GM12878 (cell line): ENCODE measurements around the gene RPS2. TPM values are rescaled to one million over a fixed set of nuclear protein-coding genes. Genes with fewer than 3 reads are reported as not detected.

Experiments used
- BRCA1 ChIP-seq: IDR thresholded peaks from 2 replicates; pipeline ENCODE4 v1.6.1; 2011; ENCODE audit warnings: low read depth, low read length, improper control_type of control experiment
- CREM ChIP-seq: IDR thresholded peaks from 2 replicates; pipeline ENCODE4 v1.6.1; 2014; ENCODE audit warnings: antibody characterized with exemption, low read depth
- HDAC2 ChIP-seq: fragments of 200-600 bp; sonication (generic); IDR thresholded peaks from 2 replicates; pipeline ENCODE4 v1.6.1; 2017
- IKZF1 ChIP-seq: fragments of 450-650 bp; conservative IDR thresholded peaks from 2 replicates; pipeline ENCODE4 v1.6.1; 2017; ENCODE audit warnings: antibody characterized with exemption, mild to moderate bottlenecking
- IKZF2 ChIP-seq, 2 experiments: fragments of 450-650 bp; IDR thresholded peaks; 2 replicates each; pipeline ENCODE4 v1.6.1; 2017; ENCODE audit warnings: mild to moderate bottlenecking in 2 of 2, moderate library complexity in 2 of 2
- KLF5 ChIP-seq: fragments of 450-650 bp; IDR thresholded peaks from 2 replicates; pipeline ENCODE4 v1.6.1; 2014; ENCODE audit warnings: mild to moderate bottlenecking; ENCODE audit not compliant: partially characterized antibody
- NFYA ChIP-seq: IDR thresholded peaks from 2 replicates; pipeline ENCODE4 v1.6.1; 2011; ENCODE audit warnings: low read depth, mild to moderate bottlenecking, low read length, improper control_type of control experiment, borderline replicate concordance
- NKRF ChIP-seq: fragments of 450-650 bp; conservative IDR thresholded peaks from 2 replicates; pipeline ENCODE4 v1.6.1; 2017; ENCODE audit warnings: mild to moderate bottlenecking, moderate library complexity
- NR2C2 ChIP-seq: IDR thresholded peaks from 2 replicates; pipeline ENCODE4 v1.6.1; 2011; ENCODE audit warnings: borderline replicate concordance, low read depth; ENCODE audit not compliant: control insufficient read depth, insufficient read length
- PBX3 ChIP-seq: IDR thresholded peaks from 2 replicates; pipeline ENCODE4 v1.6.1; 2011; ENCODE audit warnings: mild to moderate bottlenecking, low read depth, low read length, moderate library complexity; ENCODE audit not compliant: insufficient replicate concordance
- PKNOX1 ChIP-seq: fragments of 450-650 bp; IDR thresholded peaks from 2 replicates; pipeline ENCODE4 v1.6.1; 2016; ENCODE audit warnings: mild to moderate bottlenecking
- SMARCA5 ChIP-seq: fragments of 450-650 bp; IDR thresholded peaks from 2 replicates; pipeline ENCODE4 v1.6.1; 2017; ENCODE audit warnings: mild to moderate bottlenecking
- SREBF1 ChIP-seq: IDR thresholded peaks from 2 replicates; pipeline ENCODE4 v1.6.1; 2012; ENCODE audit warnings: mild to moderate bottlenecking, low read length
- TBL1XR1 ChIP-seq: IDR thresholded peaks from 2 replicates; pipeline ENCODE4 v1.6.1; 2012; ENCODE audit warnings: low read depth, low read length, improper control_type of control experiment
- TCF3 ChIP-seq: IDR thresholded peaks from 2 replicates; pipeline ENCODE4 v1.6.1; 2012; ENCODE audit warnings: low read depth, mild to moderate bottlenecking, low read length, borderline replicate concordance; ENCODE audit not compliant: insufficient read depth
- TCF7 ChIP-seq: IDR thresholded peaks from 2 replicates; pipeline ENCODE4 v1.6.1; 2014; ENCODE audit warnings: antibody characterized with exemption, borderline replicate concordance
- ZSCAN29 ChIP-seq: fragments of 450-650 bp; IDR thresholded peaks from 2 replicates; pipeline ENCODE4 v1.6.1; 2017; ENCODE audit warnings: mild to moderate bottlenecking, moderate library complexity
- ZZZ3 ChIP-seq: IDR thresholded peaks from 2 replicates; pipeline ENCODE4 v1.6.1; 2011; ENCODE audit warnings: low read depth; ENCODE audit not compliant: control insufficient read depth, insufficient read length
- polyA plus RNA-seq, 11 experiments: library from polyadenylated mRNA; depleted of rRNA in 4 of 11; unstranded in 6 of 11; stranded (reverse) in 5 of 11; fragments of >200 nt; fragmentation: Nextera tagmentation in 4 of 11; fragmentation: Illumina TruSeq in 1 of 11; extraction: Ambion mirVana in 4 of 11; extraction: Trizol in 1 of 11; gene quantifications; 1 replicate in 1 of 11; 2 replicates in 10 of 11; pipeline versions ENCODE4 v1.2.1 to v1.2.3, GENCODE V29; 2011 to 2016; ENCODE audit warnings: inconsistent platforms in 2 of 11, missing spikeins in 2 of 11, low read depth in 1 of 11
- total RNA-seq, 4 experiments: library from RNA; depleted of rRNA in 3 of 4; stranded (reverse); fragments of >200 nt in 3 of 4; fragmentation: Illumina TruSeq in 1 of 4; extraction: Trizol in 1 of 4; gene quantifications; 2 replicates each; pipeline versions ENCODE4 v1.2.1 to v1.2.3, GENCODE V29; 2013 to 2021
- TF ChIP-seq, protein P1 (sequence below): fragments of 450-650 bp; IDR thresholded peaks from 2 replicates; pipeline ENCODE4 v1.6.1; 2018; ENCODE audit warnings: mild to moderate bottlenecking, low read depth, moderate library complexity; ENCODE audit not compliant: partially characterized antibody
- TF ChIP-seq, protein P2 (sequence below): IDR thresholded peaks from 2 replicates; pipeline ENCODE4 v1.6.1; 2012; ENCODE audit warnings: low read depth, low read length, improper control_type of control experiment

Gene RPS2
- total and polyA plus RNA-seq, 10 of the 15 experiments (the other 5 are each of a cell fraction or from before 2014, with no cell fraction given) = 1,295 to 7,121 (median 3,933) TPM

DNA sequence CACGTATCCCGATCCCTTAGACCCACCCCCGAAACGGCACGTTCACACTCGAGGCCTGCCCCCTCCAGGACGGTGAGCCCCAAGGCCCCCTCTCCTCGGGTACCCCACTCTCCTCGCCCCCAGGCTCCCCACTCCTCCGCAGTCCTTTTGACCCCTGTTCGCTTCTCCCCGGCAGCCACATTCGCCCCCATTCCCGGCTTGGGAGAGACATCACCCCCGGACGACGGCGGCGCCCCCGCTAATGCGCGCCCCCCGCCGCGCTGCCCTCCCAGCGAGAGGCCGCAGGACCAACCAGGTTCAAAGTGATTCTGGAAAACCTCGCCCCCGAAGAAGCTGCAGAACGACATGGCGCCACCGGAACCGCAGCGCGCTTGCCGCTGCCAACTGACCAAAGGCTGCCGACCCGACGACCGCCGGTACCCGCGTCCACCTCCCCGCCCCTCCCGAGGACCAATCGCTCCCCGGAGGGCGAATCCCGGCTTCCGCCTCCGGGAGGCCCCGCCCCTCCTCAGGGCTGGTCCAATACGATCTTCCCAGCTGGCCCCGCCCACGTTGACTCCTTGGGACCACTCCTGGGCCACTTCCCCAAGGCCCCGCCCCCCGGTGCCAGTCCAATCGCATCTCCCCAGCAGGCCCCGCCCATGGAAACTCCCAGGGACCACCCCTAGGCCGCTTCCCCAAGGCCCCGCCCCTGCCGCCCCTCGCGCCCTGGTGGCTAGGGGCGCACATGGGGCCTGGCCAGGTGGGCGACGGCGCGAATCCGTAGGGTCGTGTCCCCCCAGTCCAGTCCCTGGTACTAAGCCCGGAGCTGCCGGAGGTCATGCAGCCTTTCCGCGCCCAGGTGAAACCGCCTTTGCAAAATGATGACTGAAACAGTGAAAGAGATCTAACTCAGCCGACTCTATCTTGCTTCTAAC lies 21.6 kb downstream of the RPS2 start, which contains the start of gene MSRB1 (continued):
- TF ChIP-seq, protein P1, sequence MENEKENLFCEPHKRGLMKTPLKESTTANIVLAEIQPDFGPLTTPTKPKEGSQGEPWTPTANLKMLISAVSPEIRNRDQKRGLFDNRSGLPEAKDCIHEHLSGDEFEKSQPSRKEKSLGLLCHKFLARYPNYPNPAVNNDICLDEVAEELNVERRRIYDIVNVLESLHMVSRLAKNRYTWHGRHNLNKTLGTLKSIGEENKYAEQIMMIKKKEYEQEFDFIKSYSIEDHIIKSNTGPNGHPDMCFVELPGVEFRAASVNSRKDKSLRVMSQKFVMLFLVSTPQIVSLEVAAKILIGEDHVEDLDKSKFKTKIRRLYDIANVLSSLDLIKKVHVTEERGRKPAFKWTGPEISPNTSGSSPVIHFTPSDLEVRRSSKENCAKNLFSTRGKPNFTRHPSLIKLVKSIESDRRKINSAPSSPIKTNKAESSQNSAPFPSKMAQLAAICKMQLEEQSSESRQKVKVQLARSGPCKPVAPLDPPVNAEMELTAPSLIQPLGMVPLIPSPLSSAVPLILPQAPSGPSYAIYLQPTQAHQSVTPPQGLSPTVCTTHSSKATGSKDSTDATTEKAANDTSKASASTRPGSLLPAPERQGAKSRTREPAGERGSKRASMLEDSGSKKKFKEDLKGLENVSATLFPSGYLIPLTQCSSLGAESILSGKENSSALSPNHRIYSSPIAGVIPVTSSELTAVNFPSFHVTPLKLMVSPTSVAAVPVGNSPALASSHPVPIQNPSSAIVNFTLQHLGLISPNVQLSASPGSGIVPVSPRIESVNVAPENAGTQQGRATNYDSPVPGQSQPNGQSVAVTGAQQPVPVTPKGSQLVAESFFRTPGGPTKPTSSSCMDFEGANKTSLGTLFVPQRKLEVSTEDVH = no peak
- TF ChIP-seq ZZZ3 = no peak
- no peak for TF ChIP-seq IKZF2 (IDR thresholded peaks at IDR 0.05)
- no peak for TF ChIP-seq SREBF1
- peak; percentile 39; the same call in 1 of the 2 replicates for TF ChIP-seq PKNOX1
- peak; percentile 40; the same call in 1 of the 2 replicates for TF ChIP-seq SMARCA5
- no peak for TF ChIP-seq NR2C2
- TF ChIP-seq PBX3 = no peak
- peak; percentile 79 for TF ChIP-seq NKRF
- TF ChIP-seq IKZF1 = peak; percentile 54
- no peak for TF ChIP-seq TBL1XR1
- no peak for TF ChIP-seq ZSCAN29
- no peak for TF ChIP-seq HDAC2
- no peak for TF ChIP-seq CREM
- no peak for TF ChIP-seq TCF3
- TF ChIP-seq BRCA1 = no peak
- TF ChIP-seq NFYA = no peak
- TF ChIP-seq, protein P2, sequence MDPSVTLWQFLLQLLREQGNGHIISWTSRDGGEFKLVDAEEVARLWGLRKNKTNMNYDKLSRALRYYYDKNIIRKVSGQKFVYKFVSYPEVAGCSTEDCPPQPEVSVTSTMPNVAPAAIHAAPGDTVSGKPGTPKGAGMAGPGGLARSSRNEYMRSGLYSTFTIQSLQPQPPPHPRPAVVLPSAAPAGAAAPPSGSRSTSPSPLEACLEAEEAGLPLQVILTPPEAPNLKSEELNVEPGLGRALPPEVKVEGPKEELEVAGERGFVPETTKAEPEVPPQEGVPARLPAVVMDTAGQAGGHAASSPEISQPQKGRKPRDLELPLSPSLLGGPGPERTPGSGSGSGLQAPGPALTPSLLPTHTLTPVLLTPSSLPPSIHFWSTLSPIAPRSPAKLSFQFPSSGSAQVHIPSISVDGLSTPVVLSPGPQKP = no peak
- no peak for TF ChIP-seq KLF5
- TF ChIP-seq TCF7 = no peak
